HepG2 (cell line): Measurements from ENCODE around the gene POU3F1. TPM values are rescaled to one million over a fixed set of nuclear protein-coding genes. Genes with fewer than 3 reads are reported as not detected.

Experiments used
- BORCS8-MEF2B ChIP-seq: sonication (generic); formaldehyde crosslinking; IDR thresholded peaks from 2 replicates; pipeline ENCODE4 v1.8.0; 2022; ENCODE audit warnings: mild to moderate bottlenecking, missing genetic modification reagents
- HDAC1 ChIP-seq: sonication (generic); formaldehyde crosslinking; IDR thresholded peaks from 2 replicates; pipeline ENCODE4 v1.5.1; 2020; ENCODE audit warnings: mild to moderate bottlenecking, missing genetic modification reagents
- SAP130 ChIP-seq: IDR thresholded peaks from 2 replicates; pipeline ENCODE4 v1.6.1; 2016; ENCODE audit warnings: low read depth
- polyA plus RNA-seq, 8 experiments: library from polyadenylated mRNA; depleted of rRNA in 3 of 8; stranded (reverse) in 7 of 8; unstranded in 1 of 8; fragments of >200 nt; fragmentation: Illumina TruSeq in 4 of 8; extraction: Trizol in 4 of 8; gene quantifications; 2 replicates each; pipeline versions ENCODE4 v1.2.1 to v1.2.3, GENCODE V29; 2011 to 2016; ENCODE audit warnings: low read depth in 4 of 8, missing spikeins in 1 of 8, mixed read lengths in 1 of 8; ENCODE audit not compliant: insufficient read depth in 1 of 8
- total RNA-seq, 5 experiments: library from RNA; depleted of rRNA; stranded (reverse); fragments of >200 nt; fragmentation: Illumina TruSeq; extraction: Trizol; gene quantifications; 2 replicates each; pipeline ENCODE4 v1.2.3, GENCODE V29; 2016; ENCODE audit warnings: low read depth in 1 of 5
- TF ChIP-seq, protein P1 (sequence below): sonication (generic); formaldehyde crosslinking; IDR thresholded peaks from 2 replicates; pipeline ENCODE4 v1.5.0; 2020; ENCODE audit warnings: mild to moderate bottlenecking, missing genetic modification reagents
- TF ChIP-seq, protein P2 (sequence below): sonication (generic); formaldehyde crosslinking; conservative IDR thresholded peaks from 2 replicates; pipeline ENCODE4 v1.8.1; 2023; ENCODE audit warnings: missing genetic modification reagents
- TF ChIP-seq, protein P3 (sequence below): sonication (generic); formaldehyde crosslinking; IDR thresholded peaks from 2 replicates; pipeline ENCODE4 v1.4.0; 2020; ENCODE audit warnings: missing genetic modification reagents
- TF ChIP-seq, protein P4 (sequence below): sonication (generic); formaldehyde crosslinking; IDR thresholded peaks from 2 replicates; pipeline ENCODE4 v1.5.0; 2020; ENCODE audit warnings: mild to moderate bottlenecking, missing genetic modification reagents, borderline replicate concordance
- TF ChIP-seq, protein P5 (sequence below): sonication (generic); formaldehyde crosslinking; IDR thresholded peaks from 2 replicates; pipeline ENCODE4 v1.4.0; 2020; ENCODE audit warnings: mild to moderate bottlenecking, missing genetic modification reagents
- TF ChIP-seq, protein P6 (sequence below): sonication (generic); formaldehyde crosslinking; IDR thresholded peaks from 2 replicates; pipeline ENCODE4 v1.5.1; 2020; ENCODE audit warnings: mild to moderate bottlenecking, missing genetic modification reagents, moderate library complexity

POU3F1 gene
- total and polyA plus RNA-seq, 2 of the 13 experiments (the other 11 are each of a cell fraction or from before 2014, with no cell fraction given), result not detected

DNA sequence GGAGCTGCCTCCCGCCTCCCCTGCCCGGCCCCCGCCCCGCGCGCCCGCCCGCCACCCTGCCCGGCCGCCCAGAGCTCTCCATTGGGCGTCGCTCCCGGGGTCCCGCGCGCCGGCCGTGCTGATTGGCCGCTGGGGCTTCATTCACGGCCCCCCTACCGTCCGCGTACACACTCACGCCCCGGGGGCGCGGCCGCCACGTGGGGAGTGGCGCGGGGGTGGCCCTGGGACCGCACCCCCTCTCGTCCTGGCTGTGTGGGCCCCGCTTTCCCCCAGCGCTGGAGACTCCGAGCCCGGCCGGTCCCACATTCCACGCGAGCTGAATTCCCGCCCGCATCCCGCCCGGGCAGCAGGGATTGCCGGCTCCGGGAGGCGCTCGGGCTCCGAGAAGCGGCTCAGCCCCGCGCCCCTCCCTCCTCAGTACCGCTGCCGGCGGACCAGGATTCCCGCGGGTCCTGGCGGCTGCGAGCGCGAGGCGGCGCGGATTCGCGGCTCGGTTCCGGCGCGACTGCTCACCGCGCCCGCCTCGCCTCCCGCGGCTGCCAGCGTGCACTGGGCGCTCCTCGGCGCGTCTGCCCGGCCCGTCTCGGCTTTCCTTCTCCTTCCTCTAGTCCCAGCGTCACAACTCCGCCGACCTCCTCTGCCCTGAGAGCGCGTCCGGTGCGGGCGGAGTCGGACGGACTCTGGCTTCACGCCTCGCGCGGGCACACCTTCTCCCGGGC, 450 bp upstream of the POU3F1 start (continued):
- TF ChIP-seq, protein P1, sequence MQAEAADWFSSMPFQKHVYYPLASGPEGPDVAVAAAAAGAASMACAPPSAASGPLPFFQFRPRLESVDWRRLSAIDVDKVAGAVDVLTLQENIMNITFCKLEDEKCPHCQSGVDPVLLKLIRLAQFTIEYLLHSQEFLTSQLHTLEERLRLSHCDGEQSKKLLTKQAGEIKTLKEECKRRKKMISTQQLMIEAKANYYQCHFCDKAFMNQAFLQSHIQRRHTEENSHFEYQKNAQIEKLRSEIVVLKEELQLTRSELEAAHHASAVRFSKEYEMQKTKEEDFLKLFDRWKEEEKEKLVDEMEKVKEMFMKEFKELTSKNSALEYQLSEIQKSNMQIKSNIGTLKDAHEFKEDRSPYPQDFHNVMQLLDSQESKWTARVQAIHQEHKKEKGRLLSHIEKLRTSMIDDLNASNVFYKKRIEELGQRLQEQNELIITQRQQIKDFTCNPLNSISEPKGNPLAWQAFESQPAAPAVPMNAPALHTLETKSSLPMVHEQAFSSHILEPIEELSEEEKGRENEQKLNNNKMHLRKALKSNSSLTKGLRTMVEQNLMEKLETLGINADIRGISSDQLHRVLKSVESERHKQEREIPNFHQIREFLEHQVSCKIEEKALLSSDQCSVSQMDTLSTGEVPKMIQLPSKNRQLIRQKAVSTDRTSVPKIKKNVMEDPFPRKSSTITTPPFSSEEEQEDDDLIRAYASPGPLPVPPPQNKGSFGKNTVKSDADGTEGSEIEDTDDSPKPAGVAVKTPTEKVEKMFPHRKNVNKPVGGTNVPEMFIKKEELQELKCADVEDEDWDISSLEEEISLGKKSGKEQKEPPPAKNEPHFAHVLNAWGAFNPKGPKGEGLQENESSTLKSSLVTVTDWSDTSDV (CRISPR knock-in tag), result no peak
- TF ChIP-seq, protein P2, sequence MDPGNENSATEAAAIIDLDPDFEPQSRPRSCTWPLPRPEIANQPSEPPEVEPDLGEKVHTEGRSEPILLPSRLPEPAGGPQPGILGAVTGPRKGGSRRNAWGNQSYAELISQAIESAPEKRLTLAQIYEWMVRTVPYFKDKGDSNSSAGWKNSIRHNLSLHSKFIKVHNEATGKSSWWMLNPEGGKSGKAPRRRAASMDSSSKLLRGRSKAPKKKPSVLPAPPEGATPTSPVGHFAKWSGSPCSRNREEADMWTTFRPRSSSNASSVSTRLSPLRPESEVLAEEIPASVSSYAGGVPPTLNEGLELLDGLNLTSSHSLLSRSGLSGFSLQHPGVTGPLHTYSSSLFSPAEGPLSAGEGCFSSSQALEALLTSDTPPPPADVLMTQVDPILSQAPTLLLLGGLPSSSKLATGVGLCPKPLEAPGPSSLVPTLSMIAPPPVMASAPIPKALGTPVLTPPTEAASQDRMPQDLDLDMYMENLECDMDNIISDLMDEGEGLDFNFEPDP (CRISPR knock-in tag), result 0 out of 2 replicates have a peak, but pooled peaks have one; percentile 8
- TF ChIP-seq, protein P3, sequence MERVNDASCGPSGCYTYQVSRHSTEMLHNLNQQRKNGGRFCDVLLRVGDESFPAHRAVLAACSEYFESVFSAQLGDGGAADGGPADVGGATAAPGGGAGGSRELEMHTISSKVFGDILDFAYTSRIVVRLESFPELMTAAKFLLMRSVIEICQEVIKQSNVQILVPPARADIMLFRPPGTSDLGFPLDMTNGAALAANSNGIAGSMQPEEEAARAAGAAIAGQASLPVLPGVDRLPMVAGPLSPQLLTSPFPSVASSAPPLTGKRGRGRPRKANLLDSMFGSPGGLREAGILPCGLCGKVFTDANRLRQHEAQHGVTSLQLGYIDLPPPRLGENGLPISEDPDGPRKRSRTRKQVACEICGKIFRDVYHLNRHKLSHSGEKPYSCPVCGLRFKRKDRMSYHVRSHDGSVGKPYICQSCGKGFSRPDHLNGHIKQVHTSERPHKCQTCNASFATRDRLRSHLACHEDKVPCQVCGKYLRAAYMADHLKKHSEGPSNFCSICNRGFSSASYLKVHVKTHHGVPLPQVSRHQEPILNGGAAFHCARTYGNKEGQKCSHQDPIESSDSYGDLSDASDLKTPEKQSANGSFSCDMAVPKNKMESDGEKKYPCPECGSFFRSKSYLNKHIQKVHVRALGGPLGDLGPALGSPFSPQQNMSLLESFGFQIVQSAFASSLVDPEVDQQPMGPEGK (CRISPR knock-in tag), result peak; percentile 86
- TF ChIP-seq HDAC1 (CRISPR knock-in tag), result 0 out of 2 replicates have a peak, but pooled peaks have one; percentile 26
- TF ChIP-seq, protein P4, sequence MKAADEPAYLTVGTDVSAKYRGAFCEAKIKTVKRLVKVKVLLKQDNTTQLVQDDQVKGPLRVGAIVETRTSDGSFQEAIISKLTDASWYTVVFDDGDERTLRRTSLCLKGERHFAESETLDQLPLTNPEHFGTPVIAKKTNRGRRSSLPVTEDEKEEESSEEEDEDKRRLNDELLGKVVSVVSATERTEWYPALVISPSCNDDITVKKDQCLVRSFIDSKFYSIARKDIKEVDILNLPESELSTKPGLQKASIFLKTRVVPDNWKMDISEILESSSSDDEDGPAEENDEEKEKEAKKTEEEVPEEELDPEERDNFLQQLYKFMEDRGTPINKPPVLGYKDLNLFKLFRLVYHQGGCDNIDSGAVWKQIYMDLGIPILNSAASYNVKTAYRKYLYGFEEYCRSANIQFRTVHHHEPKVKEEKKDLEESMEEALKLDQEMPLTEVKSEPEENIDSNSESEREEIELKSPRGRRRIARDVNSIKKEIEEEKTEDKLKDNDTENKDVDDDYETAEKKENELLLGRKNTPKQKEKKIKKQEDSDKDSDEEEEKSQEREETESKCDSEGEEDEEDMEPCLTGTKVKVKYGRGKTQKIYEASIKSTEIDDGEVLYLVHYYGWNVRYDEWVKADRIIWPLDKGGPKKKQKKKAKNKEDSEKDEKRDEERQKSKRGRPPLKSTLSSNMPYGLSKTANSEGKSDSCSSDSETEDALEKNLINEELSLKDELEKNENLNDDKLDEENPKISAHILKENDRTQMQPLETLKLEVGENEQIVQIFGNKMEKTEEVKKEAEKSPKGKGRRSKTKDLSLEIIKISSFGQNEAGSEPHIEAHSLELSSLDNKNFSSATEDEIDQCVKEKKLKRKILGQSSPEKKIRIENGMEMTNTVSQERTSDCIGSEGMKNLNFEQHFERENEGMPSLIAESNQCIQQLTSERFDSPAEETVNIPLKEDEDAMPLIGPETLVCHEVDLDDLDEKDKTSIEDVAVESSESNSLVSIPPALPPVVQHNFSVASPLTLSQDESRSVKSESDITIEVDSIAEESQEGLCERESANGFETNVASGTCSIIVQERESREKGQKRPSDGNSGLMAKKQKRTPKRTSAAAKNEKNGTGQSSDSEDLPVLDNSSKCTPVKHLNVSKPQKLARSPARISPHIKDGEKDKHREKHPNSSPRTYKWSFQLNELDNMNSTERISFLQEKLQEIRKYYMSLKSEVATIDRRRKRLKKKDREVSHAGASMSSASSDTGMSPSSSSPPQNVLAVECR (CRISPR knock-in tag), result peak; percentile 49; the same call in 1 of the 2 replicates
- TF ChIP-seq, protein P5, sequence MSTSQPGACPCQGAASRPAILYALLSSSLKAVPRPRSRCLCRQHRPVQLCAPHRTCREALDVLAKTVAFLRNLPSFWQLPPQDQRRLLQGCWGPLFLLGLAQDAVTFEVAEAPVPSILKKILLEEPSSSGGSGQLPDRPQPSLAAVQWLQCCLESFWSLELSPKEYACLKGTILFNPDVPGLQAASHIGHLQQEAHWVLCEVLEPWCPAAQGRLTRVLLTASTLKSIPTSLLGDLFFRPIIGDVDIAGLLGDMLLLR (CRISPR knock-in tag), result peak; percentile 51; the same call in 1 of the 2 replicates
- TF ChIP-seq BORCS8-MEF2B (CRISPR knock-in tag), result peak; percentile 49; the same call in 1 of the 2 replicates
- TF ChIP-seq, protein P6, sequence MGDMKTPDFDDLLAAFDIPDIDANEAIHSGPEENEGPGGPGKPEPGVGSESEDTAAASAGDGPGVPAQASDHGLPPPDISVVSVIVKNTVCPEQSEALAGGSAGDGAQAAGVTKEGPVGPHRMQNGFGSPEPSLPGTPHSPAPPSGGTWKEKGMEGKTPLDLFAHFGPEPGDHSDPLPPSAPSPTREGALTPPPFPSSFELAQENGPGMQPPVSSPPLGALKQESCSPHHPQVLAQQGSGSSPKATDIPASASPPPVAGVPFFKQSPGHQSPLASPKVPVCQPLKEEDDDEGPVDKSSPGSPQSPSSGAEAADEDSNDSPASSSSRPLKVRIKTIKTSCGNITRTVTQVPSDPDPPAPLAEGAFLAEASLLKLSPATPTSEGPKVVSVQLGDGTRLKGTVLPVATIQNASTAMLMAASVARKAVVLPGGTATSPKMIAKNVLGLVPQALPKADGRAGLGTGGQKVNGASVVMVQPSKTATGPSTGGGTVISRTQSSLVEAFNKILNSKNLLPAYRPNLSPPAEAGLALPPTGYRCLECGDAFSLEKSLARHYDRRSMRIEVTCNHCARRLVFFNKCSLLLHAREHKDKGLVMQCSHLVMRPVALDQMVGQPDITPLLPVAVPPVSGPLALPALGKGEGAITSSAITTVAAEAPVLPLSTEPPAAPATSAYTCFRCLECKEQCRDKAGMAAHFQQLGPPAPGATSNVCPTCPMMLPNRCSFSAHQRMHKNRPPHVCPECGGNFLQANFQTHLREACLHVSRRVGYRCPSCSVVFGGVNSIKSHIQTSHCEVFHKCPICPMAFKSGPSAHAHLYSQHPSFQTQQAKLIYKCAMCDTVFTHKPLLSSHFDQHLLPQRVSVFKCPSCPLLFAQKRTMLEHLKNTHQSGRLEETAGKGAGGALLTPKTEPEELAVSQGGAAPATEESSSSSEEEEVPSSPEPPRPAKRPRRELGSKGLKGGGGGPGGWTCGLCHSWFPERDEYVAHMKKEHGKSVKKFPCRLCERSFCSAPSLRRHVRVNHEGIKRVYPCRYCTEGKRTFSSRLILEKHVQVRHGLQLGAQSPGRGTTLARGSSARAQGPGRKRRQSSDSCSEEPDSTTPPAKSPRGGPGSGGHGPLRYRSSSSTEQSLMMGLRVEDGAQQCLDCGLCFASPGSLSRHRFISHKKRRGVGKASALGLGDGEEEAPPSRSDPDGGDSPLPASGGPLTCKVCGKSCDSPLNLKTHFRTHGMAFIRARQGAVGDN (CRISPR knock-in tag), result peak; percentile 63
- TF ChIP-seq SAP130 (CRISPR knock-in tag), result peak; percentile 46; the same call in 1 of the 2 replicates
